OCI-LY3 (cell line): Measurements from ENCODE around the gene NPFF.

Experiments
- H2AFZ ChIP-seq: fragments of 200-600, 300-600 bp; shearing (Covaris generic); 2 replicates; pipeline ENCODE4 v1.6.0; 2014; ENCODE audit warnings: antibody characterized with exemption, low read depth, low read length
- H3K27ac ChIP-seq: fragments of 200-600, 300-600 bp; sonication (generic); 2 replicates; pipeline ENCODE4 v1.5.1; 2014; ENCODE audit warnings: mild to moderate bottlenecking, low read length, moderate library complexity, mixed read lengths
- H3K27me3 ChIP-seq: fragments of 200-600, 300-600 bp; sonication (generic); 2 replicates; pipeline ENCODE4 v1.6.1; 2014; ENCODE audit warnings: low read depth, low read length, mixed read lengths
- H3K36me3 ChIP-seq: fragments of 200-600, 300-600 bp; sonication (generic); replicated peaks from 2 replicates; pipeline ENCODE3; 2014; ENCODE audit warnings: low read depth, low read length, mixed read lengths
- H3K4me1 ChIP-seq: fragments of 300-600, 200-600 bp; sonication (generic); 2 replicates; pipeline ENCODE4 v1.6.1; 2014; ENCODE audit warnings: low read length, mixed read lengths
- H3K4me2 ChIP-seq: fragments of 200-600, 300-600 bp; sonication (generic); 2 replicates; pipeline ENCODE4 v1.6.1; 2014; ENCODE audit warnings: low read length, mixed read lengths
- H3K4me3 ChIP-seq: fragments of 300-600, 200-600 bp; sonication (generic); 2 replicates; pipeline ENCODE4 v1.5.1; 2014; ENCODE audit warnings: antibody characterized with exemption, mild to moderate bottlenecking, low read length, moderate library complexity
- H3K79me2 ChIP-seq: fragments of 300-600, 200-600 bp; shearing (Covaris generic); 2 replicates; pipeline ENCODE4 v1.6.1; 2014; ENCODE audit warnings: mild to moderate bottlenecking, low read length, mixed read lengths
- H3K9ac ChIP-seq: fragments of 300-600, 200-600 bp; shearing (Covaris generic); 2 replicates; pipeline ENCODE4 v1.6.0; 2014; ENCODE audit warnings: mild to moderate bottlenecking, low read length, moderate library complexity
- H3K9me3 ChIP-seq: fragments of 200-600, 300-600 bp; shearing (Covaris generic); 2 replicates; pipeline ENCODE4 v1.6.1; 2014; ENCODE audit warnings: low read length, mixed read lengths; ENCODE audit not compliant: insufficient read depth
- H4K20me1 ChIP-seq: fragments of 200-600, 300-600 bp; sonication (generic); 2 replicates; pipeline ENCODE4 v1.6.1; 2016; ENCODE audit warnings: low read length, mixed read lengths; ENCODE audit not compliant: insufficient read depth
- CTCF ChIP-seq: fragments of 200-600, 300-600 bp; sonication (generic); IDR thresholded peaks from 2 replicates; pipeline ENCODE4 v1.5.1; 2014; ENCODE audit warnings: antibody characterized with exemption, low read length, low read depth
- EZH2phosphoT487 ChIP-seq: fragments of 200-600 bp; shearing (Covaris generic); IDR thresholded peaks from 2 replicates; pipeline ENCODE4 v1.6.1; 2018; ENCODE audit warnings: antibody characterized with exemption, mixed run types, low read depth

Gene NPFF

DNA sequence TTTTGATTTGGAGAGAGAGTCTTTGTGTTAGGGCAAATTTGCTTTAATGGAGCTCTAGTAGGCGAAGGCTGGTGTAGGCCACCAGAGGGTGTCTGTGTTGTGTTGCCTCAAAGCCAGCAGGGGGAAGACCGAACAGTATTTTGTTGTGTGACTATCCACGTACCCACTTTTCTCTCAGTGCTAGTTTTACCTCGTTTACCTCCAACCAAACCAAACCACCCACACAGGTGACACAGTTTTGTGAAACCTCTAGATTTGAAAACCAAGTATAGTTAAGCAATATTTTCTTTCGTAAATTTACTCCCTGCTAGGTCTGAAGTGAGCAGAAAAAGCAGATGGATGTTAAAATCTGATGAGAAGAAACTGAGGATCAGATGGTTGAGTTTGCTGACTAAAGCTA lies 36.3 kb upstream of the NPFF start:
- H3K4me1 ChIP-seq: peaks cover 6% of the 10 kb centered on the region; the same call in 1 of the 2 replicates
- no peak overlapping the region for H3K9ac ChIP-seq
- no peaks in the 10 kb centered on the region for H3K79me2 ChIP-seq
- H2AFZ ChIP-seq: peak overlapping the region; percentile 81; the same call in 1 of the 2 replicates
- H3K4me2 ChIP-seq: peak overlapping the region; percentile 23
- H3K36me3 ChIP-seq: peaks cover 5% of the 10 kb centered on the region
- no peak overlapping the region for H3K4me3 ChIP-seq
- no peaks in the 10 kb centered on the region for H3K9me3 ChIP-seq
- peak; percentile 81 for TF ChIP-seq CTCF
- TF ChIP-seq EZH2phosphoT487: no peak
- peak overlapping the region; percentile 11; the same call in 1 of the 2 replicates for H3K27ac ChIP-seq
- H4K20me1 ChIP-seq: no peaks in the 10 kb centered on the region
- H3K27me3 ChIP-seq: no peaks in the 10 kb centered on the region

DNA sequence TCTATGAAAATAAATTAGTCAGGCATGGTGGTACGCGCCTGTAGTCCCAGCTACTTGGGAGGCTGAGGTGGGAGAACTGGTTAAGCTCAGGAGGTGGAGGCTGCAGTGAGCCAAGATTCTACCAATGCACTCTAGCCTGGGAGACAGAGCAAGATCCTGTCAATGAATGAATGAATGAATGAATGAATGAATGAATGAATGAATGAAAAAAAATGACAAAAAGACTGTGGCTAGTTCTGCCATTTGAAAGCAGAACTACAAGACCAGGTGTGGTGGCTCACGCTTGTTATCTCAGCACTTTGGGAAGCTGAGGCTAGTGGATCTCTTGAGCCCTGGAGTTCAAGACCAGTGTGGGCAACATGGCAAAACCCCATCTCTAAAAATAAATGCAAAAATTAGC lies 32.2 kb upstream of the NPFF start:
- no peak overlapping the region for H3K27ac ChIP-seq
- no peaks in the 10 kb centered on the region for H4K20me1 ChIP-seq
- peaks cover 6% of the 10 kb centered on the region; the same call in 1 of the 2 replicates for H3K4me1 ChIP-seq
- no peaks in the 10 kb centered on the region for H3K27me3 ChIP-seq
- H3K9ac ChIP-seq: no peak overlapping the region
- TF ChIP-seq CTCF (no peak), EZH2phosphoT487 (no peak)
- no peak overlapping the region for H3K4me2 ChIP-seq
- no peaks in the 10 kb centered on the region for H3K9me3 ChIP-seq
- no peak overlapping the region for H3K4me3 ChIP-seq
- no peaks in the 10 kb centered on the region for H3K79me2 ChIP-seq
- H2AFZ ChIP-seq: no peak overlapping the region
- H3K36me3 ChIP-seq: peaks cover 4% of the 10 kb centered on the region

- no peaks in the 10 kb centered on the region for H3K79me2 ChIP-seq
Observed at GRCh38 chr12:53538209-53538689, 31.0 kb upstream of the NPFF start.

DNA sequence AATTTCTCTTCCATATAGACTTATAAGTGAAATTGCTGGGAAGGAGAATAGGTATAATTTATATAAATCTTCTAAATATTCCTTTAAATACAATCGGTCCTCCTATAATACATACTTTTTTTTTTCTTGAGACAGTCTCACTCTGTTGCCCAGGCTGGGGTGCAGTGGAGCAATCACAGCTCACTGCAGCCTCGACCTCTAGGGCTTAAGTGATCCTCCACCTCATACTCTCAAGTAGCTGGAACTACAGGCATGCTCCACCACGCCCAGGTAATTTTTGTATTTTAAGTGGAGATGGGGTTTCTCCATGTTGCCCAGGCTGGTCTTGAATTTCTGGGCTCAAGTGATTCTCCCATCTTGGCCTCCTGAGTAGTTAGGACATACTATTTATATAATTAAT lies 29.7 kb upstream of the NPFF start:
- no peak overlapping the region for H3K9ac ChIP-seq
- TF ChIP-seq EZH2phosphoT487 (no peak), CTCF (no peak)
- H3K9me3 ChIP-seq: no peaks in the 10 kb centered on the region
- H2AFZ ChIP-seq: no peak overlapping the region
- no peak overlapping the region for H3K4me3 ChIP-seq
- H3K4me1 ChIP-seq: no peaks in the 10 kb centered on the region
- H3K27ac ChIP-seq: no peak overlapping the region
- H3K4me2 ChIP-seq: no peak overlapping the region
- no peaks in the 10 kb centered on the region for H3K79me2 ChIP-seq
- H3K36me3 ChIP-seq: peaks cover 14% of the 10 kb centered on the region
- no peaks in the 10 kb centered on the region for H3K27me3 ChIP-seq
- H4K20me1 ChIP-seq: no peaks in the 10 kb centered on the region

More at GRCh38 chr12:53538209-53538689, 31.0 kb upstream of the NPFF start:
- Histone ChIP-seq H3K9me3 (no peaks in the 10 kb centered on the region), H3K27me3 (no peaks in the 10 kb centered on the region), H4K20me1 (no peaks in the 10 kb centered on the region), H2AFZ (no peak overlapping the region), H3K36me3 (peaks cover 7% of the 10 kb centered on the region), H3K4me3 (no peak overlapping the region), H3K9ac (no peak overlapping the region), H3K4me1 (no peaks in the 10 kb centered on the region), H3K27ac (no peak overlapping the region), H3K4me2 (no peak overlapping the region)
- TF ChIP-seq CTCF: no peak
- no peak for TF ChIP-seq EZH2phosphoT487
